ENCODE measurements around the gene KDF1. TPM values are rescaled to one million over a fixed set of nuclear protein-coding genes. Genes with fewer than 3 reads are reported as not detected.

KDF1 gene
- 10 to 100 TPM; 13.2 to 40.1 (median 31.8) TPM for total RNA-seq

DNA sequence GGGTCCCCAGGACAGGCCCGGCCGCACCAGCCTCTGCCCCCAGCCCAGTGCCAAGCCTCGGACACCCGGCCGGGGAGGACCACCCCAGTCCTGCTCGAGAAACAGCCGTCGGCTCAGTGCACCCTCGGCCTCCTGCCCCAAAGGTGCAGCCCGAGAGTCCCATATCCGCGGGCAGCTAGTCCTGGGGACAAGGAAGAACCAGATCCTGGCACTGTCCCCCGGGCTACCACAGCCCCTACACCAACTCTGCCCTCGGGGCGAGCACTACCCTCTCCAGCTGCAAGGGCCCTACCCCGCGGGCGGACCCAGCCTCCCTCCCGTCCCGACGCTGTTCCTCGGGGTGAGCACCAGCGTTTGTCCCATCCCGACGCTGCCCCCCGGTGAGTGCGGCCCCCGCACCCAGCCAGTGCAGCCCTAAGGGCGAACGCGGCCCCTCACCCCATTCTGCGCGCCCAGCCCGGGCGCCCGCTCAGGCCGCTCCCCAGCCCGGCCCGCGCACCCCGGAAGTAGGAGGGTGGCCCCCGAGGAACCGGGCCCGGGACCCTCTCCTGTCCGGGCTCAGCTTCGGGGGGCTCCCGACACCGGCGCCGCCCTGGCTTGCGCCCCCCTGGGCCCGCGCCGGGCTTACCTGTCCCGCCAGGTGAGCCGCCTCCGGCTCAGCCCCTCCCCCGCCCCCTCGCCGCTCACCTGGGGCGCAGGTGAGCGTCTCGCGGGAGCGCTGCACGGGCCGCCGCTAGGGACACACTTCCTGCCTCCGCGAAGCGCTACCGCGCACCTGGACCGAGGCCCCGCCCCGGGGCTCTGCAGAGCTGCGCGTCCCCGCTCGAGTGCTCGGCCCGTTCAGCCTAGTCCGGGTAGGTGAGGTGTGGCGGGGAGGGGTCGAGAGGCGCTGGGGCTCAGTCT, at the start of gene KDF1:
Gene KDF1 (minus strand): TSS at position 747 of the 903 bp plus-strand sequence. CDS start 8,088 bp downstream, outside the sequence.
- DNase-seq = peak; percentile 59 to 93 (median 90)
- peak within 1 kb of the TSS; percentile 68 to 85 (median 72) for H3K4me3 ChIP-seq
- peak; percentile 75 to 83 for TF ChIP-seq POLR2A (IDR thresholded peaks at IDR 0.05)
- TF ChIP-seq, protein P1, sequence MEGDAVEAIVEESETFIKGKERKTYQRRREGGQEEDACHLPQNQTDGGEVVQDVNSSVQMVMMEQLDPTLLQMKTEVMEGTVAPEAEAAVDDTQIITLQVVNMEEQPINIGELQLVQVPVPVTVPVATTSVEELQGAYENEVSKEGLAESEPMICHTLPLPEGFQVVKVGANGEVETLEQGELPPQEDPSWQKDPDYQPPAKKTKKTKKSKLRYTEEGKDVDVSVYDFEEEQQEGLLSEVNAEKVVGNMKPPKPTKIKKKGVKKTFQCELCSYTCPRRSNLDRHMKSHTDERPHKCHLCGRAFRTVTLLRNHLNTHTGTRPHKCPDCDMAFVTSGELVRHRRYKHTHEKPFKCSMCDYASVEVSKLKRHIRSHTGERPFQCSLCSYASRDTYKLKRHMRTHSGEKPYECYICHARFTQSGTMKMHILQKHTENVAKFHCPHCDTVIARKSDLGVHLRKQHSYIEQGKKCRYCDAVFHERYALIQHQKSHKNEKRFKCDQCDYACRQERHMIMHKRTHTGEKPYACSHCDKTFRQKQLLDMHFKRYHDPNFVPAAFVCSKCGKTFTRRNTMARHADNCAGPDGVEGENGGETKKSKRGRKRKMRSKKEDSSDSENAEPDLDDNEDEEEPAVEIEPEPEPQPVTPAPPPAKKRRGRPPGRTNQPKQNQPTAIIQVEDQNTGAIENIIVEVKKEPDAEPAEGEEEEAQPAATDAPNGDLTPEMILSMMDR (IDR thresholded peaks at IDR 0.05) = peak in 5 of 6 experiments; percentile 18 to 69 (median 52)
- H3K4me1 ChIP-seq = peaks cover 0 to 14% (median 6%) of the 10 kb centered on the region in 4 donors
- H3K27me3 ChIP-seq = peaks cover 0 to 11% of the 10 kb centered on the region in 2 donors
- H3K9me3 ChIP-seq = no peaks in the 10 kb centered on the region
- H3K27ac ChIP-seq = peak within 1 kb of the TSS; percentile 19 to 72 (median 66)
- no peaks in the 10 kb centered on the region for H3K36me3 ChIP-seq

GRCh38 chr1:27009601-27010197, 49.4 kb upstream of the KDF1 start:
- H3K9me3 ChIP-seq = no peaks in the 10 kb centered on the region
- TF ChIP-seq, protein P1 (IDR thresholded peaks at IDR 0.05) = no peak
- TF ChIP-seq POLR2A (IDR thresholded peaks at IDR 0.05) = no peak
- peaks cover 0 to 27% (median 0%) of the 10 kb centered on the region in 4 donors for H3K4me1 ChIP-seq
- H3K4me3 ChIP-seq = peak overlapping the region in 1 of 4 donors; percentile 5
- no peaks in the 10 kb centered on the region for H3K36me3 ChIP-seq
- H3K27me3 ChIP-seq = no peaks in the 10 kb centered on the region
- peak in 1 of 3 donors; percentile 49 for DNase-seq
- H3K27ac ChIP-seq = peak overlapping the region in 1 of 4 donors; percentile 86

- no peak overlapping the region for H3K4me3 ChIP-seq
- peak overlapping the region in 1 of 4 donors; percentile 19 for H3K27ac ChIP-seq
- peaks cover 0 to 34% (median 0%) of the 10 kb centered on the region in 4 donors for H3K4me1 ChIP-seq
- no peaks in the 10 kb centered on the region for H3K27me3 ChIP-seq
- H3K36me3 ChIP-seq = no peaks in the 10 kb centered on the region
- no peak for TF ChIP-seq POLR2A (IDR thresholded peaks at IDR 0.05)
- TF ChIP-seq, protein P1 (IDR thresholded peaks at IDR 0.05) = no peak
- DNase-seq = no peak
- no peaks in the 10 kb centered on the region for H3K9me3 ChIP-seq
These were observed 47.8 kb upstream of the KDF1 start for GRCh38 chr1:27007909-27008582.

- Histone ChIP-seq H3K4me1 (peaks cover 0 to 29% (median 0%) of the 10 kb centered on the region in 4 donors), H3K27ac (no peak overlapping the region), H3K4me3 (no peak overlapping the region), H3K27me3 (no peaks in the 10 kb centered on the region), H3K36me3 (no peaks in the 10 kb centered on the region), H3K9me3 (no peaks in the 10 kb centered on the region)
- TF ChIP-seq, protein P1 (IDR thresholded peaks at IDR 0.05) = no peak
- TF ChIP-seq POLR2A (IDR thresholded peaks at IDR 0.05) = no peak
- DNase-seq = no peak
These were observed 46.4 kb upstream of the KDF1 start for GRCh38 chr1:27006683-27007082.
